HepG2 (cell line): Measurements from ENCODE around the gene RNASE8. TPM values are rescaled to one million over a fixed set of nuclear protein-coding genes. Genes with fewer than 3 reads are reported as not detected.

Source experiments
- ARHGAP35 ChIP-seq: sonication (generic); formaldehyde crosslinking; IDR thresholded peaks from 2 replicates; pipeline ENCODE4 v1.9.0; 2022; ENCODE audit warnings: mild to moderate bottlenecking, inconsistent platforms, moderate library complexity, missing genetic modification reagents, borderline replicate concordance
- ARNT ChIP-seq: fragments of 450-650 bp; IDR thresholded peaks from 2 replicates; pipeline ENCODE4 v1.6.1; 2017
- ATRX ChIP-seq: sonication (generic); formaldehyde crosslinking; IDR thresholded peaks from 2 replicates; pipeline ENCODE4 v1.4.0; 2020; ENCODE audit warnings: missing genetic modification reagents, borderline replicate concordance
- KAT8 ChIP-seq: IDR thresholded peaks from 2 replicates; pipeline ENCODE4 v1.6.1; 2016; ENCODE audit warnings: missing genetic modification reagents, missing compliant biosample characterization
- MLX ChIP-seq: IDR thresholded peaks from 2 replicates; pipeline ENCODE4 v1.6.1; 2016
- MTA1 ChIP-seq: sonication (generic); formaldehyde crosslinking; IDR thresholded peaks from 2 replicates; pipeline ENCODE4 v1.4.0; 2020; ENCODE audit warnings: missing genetic modification reagents, mild to moderate bottlenecking, borderline replicate concordance
- POGZ ChIP-seq: sonication (generic); formaldehyde crosslinking; IDR thresholded peaks from 2 replicates; pipeline ENCODE4 v1.4.0; 2020; ENCODE audit warnings: mild to moderate bottlenecking, missing genetic modification reagents
- STAT5B ChIP-seq: sonication (generic); formaldehyde crosslinking; IDR thresholded peaks from 2 replicates; pipeline ENCODE4 v1.4.0; 2020; ENCODE audit warnings: missing genetic modification reagents
- TARDBP ChIP-seq: sonication (generic); formaldehyde crosslinking; IDR thresholded peaks from 2 replicates; pipeline ENCODE4 v1.8.0; 2022; ENCODE audit warnings: mild to moderate bottlenecking, missing genetic modification reagents
- TBX2 ChIP-seq: sonication (generic); formaldehyde crosslinking; IDR thresholded peaks from 2 replicates; pipeline ENCODE4 v1.5.0; 2020; ENCODE audit warnings: missing genetic modification reagents, mild to moderate bottlenecking, borderline replicate concordance
- TCF12 ChIP-seq, 2 experiments: fragments of 450-650 bp in 1 of 2; sonication (generic) in 1 of 2; formaldehyde crosslinking in 1 of 2; IDR thresholded peaks; 2 replicates each; pipeline versions ENCODE4 v1.6.1 to v1.8.0; 2017 to 2022; ENCODE audit warnings: antibody characterized with exemption in 1 of 2, mild to moderate bottlenecking in 1 of 2, missing genetic modification reagents in 1 of 2, moderate library complexity in 1 of 2
- UBTF ChIP-seq: sonication (generic); formaldehyde crosslinking; IDR thresholded peaks from 2 replicates; pipeline ENCODE4 v1.4.0; 2020; ENCODE audit warnings: mild to moderate bottlenecking, missing genetic modification reagents
- ZFP91 ChIP-seq: sonication (generic); formaldehyde crosslinking; IDR thresholded peaks from 2 replicates; pipeline ENCODE4 v1.9.0; 2022; ENCODE audit warnings: missing genetic modification reagents, mild to moderate bottlenecking, borderline replicate concordance
- ZFY ChIP-seq: sonication (generic); formaldehyde crosslinking; IDR thresholded peaks from 2 replicates; pipeline ENCODE4 v1.4.0; 2020; ENCODE audit warnings: missing genetic modification reagents
- ZNF121 ChIP-seq: sonication (generic); formaldehyde crosslinking; IDR thresholded peaks from 2 replicates; pipeline ENCODE4 v1.5.0; 2020; ENCODE audit warnings: mild to moderate bottlenecking, missing genetic modification reagents
- ZNF207 ChIP-seq: fragments of 450-650 bp; IDR thresholded peaks from 2 replicates; pipeline ENCODE4 v1.6.1; 2016; ENCODE audit warnings: antibody characterized with exemption, borderline replicate concordance
- ZNF275 ChIP-seq: sonication (generic); formaldehyde crosslinking; IDR thresholded peaks from 2 replicates; pipeline ENCODE4 v1.8.0; 2022; ENCODE audit warnings: missing genetic modification reagents, mild to moderate bottlenecking, inconsistent platforms, borderline replicate concordance
- ZNF33B ChIP-seq: sonication (generic); formaldehyde crosslinking; IDR thresholded peaks from 2 replicates; pipeline ENCODE4 v1.5.1; 2020; ENCODE audit warnings: mild to moderate bottlenecking, missing genetic modification reagents
- ZNF570 ChIP-seq: sonication (generic); formaldehyde crosslinking; IDR thresholded peaks from 2 replicates; pipeline ENCODE4 v1.4.0; 2020; ENCODE audit warnings: mild to moderate bottlenecking, missing genetic modification reagents, borderline replicate concordance
- ZNF652 ChIP-seq: IDR thresholded peaks from 2 replicates; pipeline ENCODE4 v1.6.1; 2016; ENCODE audit warnings: low read depth, borderline replicate concordance
- ZNF800 ChIP-seq: sonication (generic); formaldehyde crosslinking; IDR thresholded peaks from 2 replicates; pipeline ENCODE4 v1.4.0; 2020; ENCODE audit warnings: missing genetic modification reagents
- ZSCAN25 ChIP-seq: sonication (generic); formaldehyde crosslinking; IDR thresholded peaks from 2 replicates; pipeline ENCODE4 v1.8.0; 2022; ENCODE audit warnings: mild to moderate bottlenecking, missing genetic modification reagents
- polyA plus RNA-seq, 8 experiments: library from polyadenylated mRNA; depleted of rRNA in 3 of 8; stranded (reverse) in 7 of 8; unstranded in 1 of 8; fragments of >200 nt; fragmentation: Illumina TruSeq in 4 of 8; extraction: Trizol in 4 of 8; gene quantifications; 2 replicates each; pipeline versions ENCODE4 v1.2.1 to v1.2.3, GENCODE V29; 2011 to 2016; ENCODE audit warnings: low read depth in 4 of 8, missing spikeins in 1 of 8, mixed read lengths in 1 of 8; ENCODE audit not compliant: insufficient read depth in 1 of 8
- total RNA-seq, 5 experiments: library from RNA; depleted of rRNA; stranded (reverse); fragments of >200 nt; fragmentation: Illumina TruSeq; extraction: Trizol; gene quantifications; 2 replicates each; pipeline ENCODE4 v1.2.3, GENCODE V29; 2016; ENCODE audit warnings: low read depth in 1 of 5

The RNASE8 gene
- total and polyA plus RNA-seq, 2 of the 13 experiments (the other 11 are each of a cell fraction or from before 2014, with no cell fraction given): not detected

- TF ChIP-seq ZFP91: no peak
- TF ChIP-seq ZNF33B: no peak
- TF ChIP-seq ZNF570 (CRISPR knock-in tag): no peak
- TF ChIP-seq MLX (CRISPR knock-in tag): no peak
- no peak for TF ChIP-seq STAT5B
- 0 out of 2 replicates have a peak, but pooled peaks have one; percentile 34 for TF ChIP-seq TBX2 (CRISPR knock-in tag)
- TF ChIP-seq POGZ: peak; percentile 59; the same call in 1 of the 2 replicates
- no peak for TF ChIP-seq ZNF652 (CRISPR knock-in tag)
- no peak for TF ChIP-seq MTA1
- no peak for TF ChIP-seq ZNF121 (CRISPR knock-in tag)
- TF ChIP-seq ZNF275 (CRISPR knock-in tag): no peak
- TF ChIP-seq ZFY (CRISPR knock-in tag): no peak
- no peak for TF ChIP-seq TCF12 (IDR thresholded peaks at IDR 0.05)
- no peak for TF ChIP-seq TCF12 (CRISPR knock-in tag; IDR thresholded peaks at IDR 0.05)
- TF ChIP-seq ARHGAP35 (CRISPR knock-in tag): no peak
- TF ChIP-seq KAT8 (CRISPR knock-in tag): peak; percentile 10
- no peak for TF ChIP-seq ZSCAN25 (CRISPR knock-in tag)
- peak; percentile 68; the same call in 1 of the 2 replicates for TF ChIP-seq TARDBP (CRISPR knock-in tag)
- TF ChIP-seq ZNF800 (CRISPR knock-in tag): no peak
- no peak for TF ChIP-seq ARNT
- TF ChIP-seq UBTF (CRISPR knock-in tag): no peak
- no peak for TF ChIP-seq ATRX (CRISPR knock-in tag)
- no peak for TF ChIP-seq ZNF207
These were observed 13.5 kb upstream of the RNASE8 start (continued) for GRCh38 chr14:21043974-21044618.
